HG03066 (cell line): Measurements from ENCODE around the gene IGF2R.
"Not testable (repeated sequence)": the region's sequence is repeated elsewhere in the genome, so short reads cannot be mapped to it uniquely, and the experiment has no call there.

Source experiments
- ATAC-seq: cut with Tn5 transposase; IDR thresholded peaks from one replicate; pipeline ENCODE4 v1.9.1; 2021; ENCODE audit warnings: low read depth; ENCODE audit not compliant: unreplicated experiment

The IGF2R gene

DNA sequence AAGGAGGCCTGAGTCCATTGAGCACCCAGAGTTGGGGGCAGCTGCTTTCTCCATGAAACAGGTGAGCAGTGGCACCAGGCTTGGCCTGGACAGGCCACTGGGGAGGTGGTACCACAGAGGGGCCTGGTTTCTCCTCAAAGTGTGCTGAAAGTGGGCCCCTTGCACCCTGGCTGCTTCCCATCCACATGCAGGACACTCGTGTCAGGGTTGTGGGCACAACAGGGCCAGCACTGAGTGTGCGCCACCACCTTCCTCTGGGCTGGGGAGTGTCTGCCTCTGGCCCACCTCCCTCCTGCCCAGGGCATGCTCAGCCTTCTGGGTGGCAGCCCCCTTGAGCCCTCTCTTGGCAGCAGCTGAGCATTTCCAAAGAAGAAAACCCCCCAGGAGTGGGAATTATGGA, 147.5 kb downstream of the IGF2R start:
- no peak for ATAC-seq

DNA sequence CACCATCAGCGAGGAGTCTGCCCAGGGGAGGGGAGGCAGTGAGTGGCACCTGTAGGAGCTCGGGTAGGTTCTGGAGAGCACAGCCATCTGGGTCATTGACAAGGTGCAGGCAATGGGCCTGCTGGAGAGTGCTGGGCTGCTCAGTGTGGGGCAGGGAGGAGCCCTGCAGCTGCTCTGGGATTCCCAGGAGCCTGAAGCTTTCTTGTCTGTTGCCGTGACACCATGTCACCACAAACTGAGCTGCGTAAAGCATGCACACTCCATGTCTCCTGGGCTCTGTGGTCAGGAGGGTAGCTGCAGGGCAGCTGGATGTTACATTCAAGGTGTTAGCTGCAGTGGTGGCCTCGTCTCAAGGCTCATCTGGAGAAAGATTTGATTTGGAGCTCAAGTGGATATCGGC, 148.3 kb downstream of the IGF2R start:
- no peak for ATAC-seq

DNA sequence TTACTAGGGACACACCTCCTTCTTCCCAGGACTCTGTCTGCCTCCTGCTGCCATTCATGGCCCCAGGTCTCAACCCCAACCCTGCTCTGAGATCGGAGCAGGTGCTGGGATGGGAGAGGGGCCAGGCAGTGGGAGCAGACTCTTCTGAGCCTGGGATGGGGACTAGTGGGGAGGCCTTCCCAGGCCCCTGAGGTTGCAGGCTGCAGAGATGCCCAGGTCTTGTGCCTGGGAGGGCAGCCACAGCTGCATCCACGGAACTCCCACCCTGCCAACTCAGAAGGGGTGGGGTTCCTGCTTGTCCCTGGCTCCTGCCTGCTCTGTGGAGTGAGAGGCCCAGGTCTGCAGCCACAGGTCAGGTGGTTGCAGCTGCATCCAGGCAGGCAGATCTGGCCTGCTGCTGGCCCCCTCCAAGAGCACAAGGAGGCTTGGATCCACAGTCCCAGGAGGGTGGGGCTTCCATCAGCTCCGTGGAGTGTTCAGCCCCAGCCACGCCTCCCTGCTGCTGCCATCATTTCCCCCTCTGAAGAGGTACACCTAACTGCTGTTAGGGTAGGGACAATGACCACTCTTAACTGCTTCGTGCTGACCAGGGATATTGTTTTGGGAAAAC, 149.8 kb downstream of the IGF2R start:
- ATAC-seq = no peak

DNA sequence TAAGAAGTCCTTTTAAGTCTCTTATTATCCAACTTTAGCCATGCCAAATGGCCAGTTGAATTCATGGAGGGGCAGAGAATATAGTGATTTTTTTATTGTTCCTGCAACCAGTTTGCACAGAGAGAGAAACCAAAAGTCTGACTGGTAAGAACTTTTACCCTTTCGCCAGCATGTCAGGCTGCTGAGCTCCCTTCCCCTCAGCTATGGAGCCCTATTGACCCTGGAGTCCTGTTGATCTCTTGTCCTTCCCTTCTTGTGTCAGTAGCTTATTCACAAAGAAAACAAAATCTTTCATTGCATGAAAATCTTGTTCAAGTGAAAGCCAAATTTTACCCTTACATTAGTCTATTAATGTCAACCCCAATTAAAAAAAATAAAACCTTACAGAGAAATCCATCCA, 151.2 kb downstream of the IGF2R start:
- ATAC-seq = no peak

DNA sequence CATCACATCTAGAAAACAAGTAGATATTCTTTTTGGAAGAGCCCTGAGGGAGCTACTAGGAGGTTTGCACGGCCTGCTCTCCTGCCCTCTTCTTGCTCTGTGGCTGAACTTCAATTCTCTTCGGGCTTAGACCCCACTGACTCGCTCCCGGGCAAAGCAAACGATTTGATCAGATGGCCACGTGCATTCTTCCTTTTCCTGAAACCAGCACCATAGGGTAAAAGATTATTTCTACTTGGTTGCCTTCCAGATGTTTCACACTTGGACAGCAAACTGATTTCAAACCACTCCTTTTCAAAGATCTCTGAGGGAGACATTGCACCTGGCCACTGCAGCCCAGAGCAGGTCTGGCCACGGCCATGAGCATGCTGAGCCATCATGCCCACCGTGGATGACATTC, 152.7 kb downstream of the IGF2R start, which contains the start of gene SLC22A1:
SLC22A1 (plus strand) TSS at position 258 of the 400 bp plus-strand sequence; CDS start at position 379, 121 bp downstream.
- ATAC-seq = no peak

DNA sequence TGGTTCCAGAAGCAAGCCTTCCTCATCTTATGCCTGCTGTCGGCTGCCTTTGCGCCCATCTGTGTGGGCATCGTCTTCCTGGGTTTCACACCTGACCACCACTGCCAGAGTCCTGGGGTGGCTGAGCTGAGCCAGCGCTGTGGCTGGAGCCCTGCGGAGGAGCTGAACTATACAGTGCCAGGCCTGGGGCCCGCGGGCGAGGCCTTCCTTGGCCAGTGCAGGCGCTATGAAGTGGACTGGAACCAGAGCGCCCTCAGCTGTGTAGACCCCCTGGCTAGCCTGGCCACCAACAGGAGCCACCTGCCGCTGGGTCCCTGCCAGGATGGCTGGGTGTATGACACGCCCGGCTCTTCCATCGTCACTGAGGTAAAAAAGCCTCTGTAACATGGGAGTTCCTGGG, 153.1 kb downstream of the IGF2R start:
- no peak for ATAC-seq

DNA sequence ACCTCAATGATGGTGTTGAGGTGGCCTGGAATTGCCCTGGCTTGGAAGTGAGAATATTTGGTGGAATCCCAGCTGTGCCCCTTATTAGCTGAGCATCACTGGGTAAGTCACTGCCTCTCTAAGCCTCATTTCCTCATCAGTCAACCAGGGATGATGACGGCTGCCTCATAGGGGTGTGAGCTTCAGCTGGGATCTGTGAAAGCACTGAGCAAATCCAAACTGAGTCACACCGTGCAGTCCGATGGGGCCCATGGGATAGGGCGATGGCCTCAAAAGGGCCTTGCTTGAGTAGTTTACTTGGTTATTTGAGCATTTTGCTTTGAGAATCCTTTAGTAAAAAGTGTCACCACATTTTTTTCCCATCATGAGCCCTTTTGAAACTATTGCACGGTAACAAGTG, 153.9 kb downstream of the IGF2R start:
- no peak for ATAC-seq

DNA sequence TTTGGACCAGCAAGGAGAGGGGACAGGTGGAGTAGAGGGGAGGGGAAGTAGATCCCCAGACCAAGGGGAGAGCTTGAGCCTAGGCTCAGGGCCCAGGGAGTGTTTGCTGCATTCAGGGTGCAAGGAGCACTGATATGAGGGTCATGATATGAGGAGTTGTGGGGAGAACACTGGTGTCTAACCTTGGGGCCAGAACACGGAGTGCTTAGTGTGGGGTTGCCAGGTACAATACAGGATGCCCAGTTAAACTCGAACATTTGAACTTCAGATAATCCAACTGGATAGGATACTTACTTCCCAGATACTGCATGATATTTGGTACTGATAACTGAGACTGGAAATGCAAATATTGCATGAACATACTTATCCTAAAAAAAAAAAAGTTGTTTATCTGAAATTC, 155.1 kb downstream of the IGF2R start:
- ATAC-seq = no peak

DNA sequence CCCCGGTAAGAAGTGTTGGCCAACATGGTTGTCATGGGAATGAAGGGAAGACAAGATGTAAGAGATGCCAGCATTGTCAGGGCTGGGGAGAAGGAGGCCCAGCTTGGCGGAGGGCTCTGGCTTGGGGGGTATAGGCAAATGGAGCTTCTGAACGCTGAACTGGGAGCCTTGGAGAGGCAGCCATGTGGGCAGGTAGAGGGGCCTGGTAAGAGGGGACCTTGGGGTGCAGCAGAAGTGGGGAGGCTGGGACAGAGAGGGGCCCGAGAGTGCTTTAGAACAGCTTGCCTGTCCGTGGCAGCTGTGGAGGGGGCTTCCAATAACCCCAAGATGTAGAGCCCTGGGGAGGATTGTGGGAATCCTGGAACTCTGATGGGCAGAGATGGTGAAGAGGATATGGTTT, 155.7 kb downstream of the IGF2R start:
- ATAC-seq = no peak

DNA sequence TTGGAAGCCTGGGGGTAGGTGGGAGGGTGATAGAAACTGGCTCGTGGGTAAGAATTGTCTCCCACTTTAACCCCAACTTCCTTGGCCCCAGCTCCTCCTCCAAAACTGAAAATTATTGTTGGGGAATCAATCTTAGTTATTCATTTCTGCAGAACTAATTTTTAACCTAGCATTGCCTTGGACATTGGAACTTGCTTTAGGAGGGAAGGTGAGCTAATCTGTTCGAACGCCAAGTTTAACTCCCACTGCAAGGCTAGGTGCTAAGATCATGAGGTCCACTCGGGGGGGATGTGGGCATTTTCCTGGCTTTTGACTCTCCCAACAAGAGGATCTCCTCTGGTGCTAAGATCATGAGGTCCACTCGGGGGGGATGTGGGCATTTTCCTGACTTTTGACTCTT, 156.2 kb downstream of the IGF2R start:
- ATAC-seq = not testable (repeated sequence)

DNA sequence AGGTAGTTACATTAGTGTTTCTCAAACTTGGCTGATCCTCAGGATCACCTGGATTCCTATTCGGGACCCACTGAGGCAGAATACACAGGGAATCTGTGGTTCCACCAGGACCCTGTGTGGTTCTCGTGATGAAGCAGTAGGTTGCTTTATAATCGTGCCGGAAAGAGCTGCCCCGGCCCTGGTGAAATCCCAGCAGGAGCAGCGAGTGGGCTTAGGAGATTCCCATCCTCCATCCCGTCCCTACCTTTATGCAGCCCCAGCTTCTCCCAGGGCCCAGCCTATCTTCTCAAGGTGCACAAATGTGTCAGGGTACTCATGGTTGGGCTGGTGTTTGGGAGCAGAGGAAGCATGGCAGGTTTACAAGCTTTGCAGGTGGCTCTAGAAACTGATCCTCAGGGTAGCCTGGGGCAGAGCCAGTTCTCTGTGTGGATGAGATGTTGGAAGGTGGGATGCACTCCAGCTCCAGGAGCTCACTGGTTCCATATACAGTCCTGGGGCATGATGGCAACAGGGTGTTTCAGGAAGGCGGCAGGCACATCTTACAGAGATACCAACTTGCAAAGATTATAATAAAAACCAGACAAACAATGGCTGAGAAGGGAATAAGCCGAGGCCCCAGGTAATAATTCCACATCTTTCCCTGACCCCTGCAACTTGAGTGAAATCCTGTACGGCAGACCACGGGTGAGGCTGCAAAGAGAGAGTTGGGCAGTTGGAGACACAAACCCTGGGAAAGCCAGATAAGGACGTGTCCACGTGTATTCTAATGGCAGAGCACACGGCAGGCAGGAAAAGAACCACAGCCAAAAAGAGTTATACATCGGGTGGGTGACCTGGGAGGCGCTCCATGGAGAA, 158.6 kb downstream of the IGF2R start:
- no peak for ATAC-seq

DNA sequence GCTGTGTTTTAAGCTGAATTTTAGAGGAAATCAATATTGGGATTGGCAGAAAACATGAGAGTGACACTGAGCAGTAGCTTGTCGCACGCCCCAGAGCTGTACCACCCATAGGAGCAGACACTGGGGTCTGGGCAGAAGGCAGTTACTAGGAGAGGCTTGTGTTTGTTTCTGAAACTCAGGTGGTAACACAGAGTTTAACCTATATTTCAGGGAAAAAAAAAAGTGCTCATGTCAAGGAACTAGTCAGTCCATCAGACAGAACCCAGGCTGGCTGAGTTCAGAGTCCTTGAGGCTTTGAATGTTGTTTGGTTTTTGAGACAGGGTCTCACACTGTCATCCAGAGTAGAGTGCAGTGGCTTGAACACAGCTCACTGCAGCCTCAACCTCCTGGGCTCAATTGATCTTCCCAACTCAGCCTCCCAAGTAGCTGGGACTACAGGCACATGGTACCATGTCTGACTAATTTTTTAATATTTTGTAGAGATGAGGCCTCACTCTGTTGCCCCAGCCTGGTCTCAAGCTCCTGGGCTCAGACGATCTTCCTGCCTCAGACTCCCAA, 159.3 kb downstream of the IGF2R start:
- ATAC-seq = no peak

DNA sequence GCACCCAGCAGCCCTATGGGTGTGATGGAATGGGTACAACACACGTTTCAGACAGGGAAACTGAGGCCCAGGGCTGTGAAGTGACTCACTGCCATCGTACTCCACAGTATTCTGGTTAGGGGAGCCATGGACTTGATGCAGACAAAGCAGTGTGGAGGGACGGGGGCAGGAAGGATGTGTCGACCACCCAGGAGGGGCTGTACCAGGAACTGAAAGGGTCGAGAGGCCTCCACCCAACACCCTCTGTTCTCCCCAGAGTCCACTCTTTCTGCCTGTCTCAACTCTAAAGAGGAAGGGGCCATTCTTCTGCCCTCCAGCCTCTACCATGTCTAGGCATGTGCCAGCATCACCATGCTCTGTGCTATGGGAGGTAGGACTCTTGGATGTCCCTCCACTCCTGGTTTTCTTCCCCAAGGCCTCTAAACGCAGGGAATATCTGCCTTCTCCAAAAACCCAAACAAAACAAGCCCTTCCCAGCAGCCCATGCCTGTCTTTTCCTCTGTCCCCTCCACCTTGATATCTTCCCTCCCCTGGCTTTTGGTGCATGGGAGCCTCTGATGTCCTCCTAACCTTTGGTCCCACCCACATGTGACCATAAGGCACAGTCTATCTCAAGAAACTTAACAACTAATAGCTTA, 160.1 kb downstream of the IGF2R start:
- no peak for ATAC-seq

DNA sequence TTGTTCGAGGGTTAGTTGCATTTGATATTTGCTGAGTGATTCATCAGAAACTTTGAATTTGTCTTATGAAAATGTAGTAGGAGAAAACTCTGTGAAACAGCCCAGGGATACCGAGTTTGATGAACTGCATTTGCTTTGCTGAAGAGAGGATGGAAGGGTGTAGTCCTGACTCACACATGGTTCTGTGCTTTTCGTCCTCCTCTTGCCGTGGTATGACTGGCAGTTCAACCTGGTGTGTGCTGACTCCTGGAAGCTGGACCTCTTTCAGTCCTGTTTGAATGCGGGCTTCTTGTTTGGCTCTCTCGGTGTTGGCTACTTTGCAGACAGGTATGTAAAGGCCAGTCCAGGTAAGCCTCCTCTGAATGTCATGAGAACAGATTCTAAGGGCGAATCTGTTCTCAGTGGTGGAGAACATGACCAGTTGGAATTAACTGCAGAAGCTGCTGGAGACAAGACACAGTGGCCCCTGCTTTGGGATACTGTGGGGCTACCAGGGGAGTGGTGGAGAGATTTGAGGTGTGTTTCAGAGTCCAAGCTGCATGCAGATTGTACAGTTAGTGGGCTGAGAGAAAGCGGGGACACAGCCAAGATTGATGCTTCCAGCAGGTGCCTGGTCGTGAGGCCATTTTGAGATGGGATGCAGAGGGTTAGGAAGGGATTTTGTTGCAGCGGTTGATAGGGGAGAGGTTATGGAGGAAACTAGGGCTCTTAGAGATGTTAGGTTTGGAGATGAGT, 161.2 kb downstream of the IGF2R start:
- ATAC-seq = no peak

DNA sequence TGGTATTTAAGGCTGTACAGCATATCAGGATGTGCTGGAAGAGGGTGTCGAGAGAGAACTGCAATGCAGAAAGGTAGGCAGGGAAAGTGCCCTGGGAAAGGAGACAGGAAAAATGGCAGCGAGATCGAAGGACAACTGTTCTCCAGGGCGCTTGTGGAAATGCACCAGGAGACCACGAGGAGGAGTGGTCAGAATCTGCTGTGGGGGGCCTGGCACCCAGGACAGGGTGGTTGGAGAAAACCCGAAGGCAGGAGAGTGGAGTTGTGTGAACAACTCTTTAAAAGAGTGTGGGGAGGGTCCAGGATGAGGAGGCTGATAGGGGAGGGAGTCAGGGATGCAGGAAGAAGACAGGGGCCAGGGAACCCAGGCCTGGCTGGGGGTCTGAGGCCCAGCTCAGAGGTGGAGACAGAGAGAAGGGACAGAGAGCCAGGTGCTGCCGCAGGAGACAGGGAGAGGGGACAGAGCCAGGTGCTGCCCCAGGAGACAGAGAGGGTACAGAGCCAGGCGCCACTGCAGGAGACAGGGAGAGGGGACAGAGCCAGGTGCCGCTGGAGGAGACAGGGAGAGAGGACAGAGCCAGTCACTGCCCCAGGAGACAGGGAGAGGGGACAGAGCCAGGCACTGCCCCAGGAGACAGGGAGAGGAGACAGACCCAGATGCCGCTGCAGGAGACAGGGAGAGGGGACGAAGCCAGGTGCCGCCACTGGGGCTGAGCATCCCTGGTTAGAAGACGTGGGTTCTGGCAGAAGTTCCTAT, 162.0 kb downstream of the IGF2R start:
- ATAC-seq = no peak

DNA sequence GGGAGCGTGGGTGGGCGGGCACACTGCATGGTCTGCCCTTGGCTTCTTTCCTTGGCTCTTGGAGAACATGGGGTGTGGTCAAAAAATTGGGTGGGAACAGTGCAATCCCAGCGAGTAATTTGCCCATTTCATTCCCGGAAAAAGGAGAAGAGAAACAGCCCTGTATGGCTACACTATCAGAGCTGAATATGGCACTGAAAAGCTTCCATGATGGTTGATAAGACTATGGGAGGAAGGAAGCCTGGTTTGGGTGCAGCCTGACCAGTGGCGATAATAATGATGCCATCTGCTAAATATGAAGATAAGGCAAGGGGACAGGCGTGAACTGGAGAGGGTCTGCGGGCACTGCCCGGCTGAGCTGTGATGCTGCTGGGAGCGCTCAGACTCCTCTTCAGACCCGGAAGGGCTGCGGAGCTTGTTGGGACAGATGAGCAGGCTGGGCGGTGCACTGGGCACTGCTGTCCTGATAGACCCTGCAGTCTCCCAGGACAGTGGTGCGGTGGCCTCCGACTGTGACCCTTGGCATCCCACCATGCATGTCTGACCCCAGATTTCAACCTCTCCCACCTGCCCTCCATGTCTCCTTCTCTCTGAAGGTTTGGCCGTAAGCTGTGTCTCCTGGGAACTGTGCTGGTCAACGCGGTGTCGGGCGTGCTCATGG, 162.9 kb downstream of the IGF2R start:
- no peak for ATAC-seq

DNA sequence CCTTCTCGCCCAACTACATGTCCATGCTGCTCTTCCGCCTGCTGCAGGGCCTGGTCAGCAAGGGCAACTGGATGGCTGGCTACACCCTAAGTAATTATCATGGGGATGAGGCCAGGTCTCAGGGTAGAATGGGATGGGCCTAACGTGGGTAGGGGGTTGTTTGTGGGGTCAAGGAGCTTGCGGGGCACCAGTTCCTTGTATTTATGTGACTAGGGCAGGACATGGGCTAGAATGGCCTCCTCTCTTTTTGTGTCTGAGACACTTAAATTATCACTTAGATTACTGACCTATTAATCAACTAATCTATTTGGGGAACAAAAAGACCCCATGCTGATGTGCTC, 163.4 kb downstream of the IGF2R start:
- no peak for ATAC-seq

DNA sequence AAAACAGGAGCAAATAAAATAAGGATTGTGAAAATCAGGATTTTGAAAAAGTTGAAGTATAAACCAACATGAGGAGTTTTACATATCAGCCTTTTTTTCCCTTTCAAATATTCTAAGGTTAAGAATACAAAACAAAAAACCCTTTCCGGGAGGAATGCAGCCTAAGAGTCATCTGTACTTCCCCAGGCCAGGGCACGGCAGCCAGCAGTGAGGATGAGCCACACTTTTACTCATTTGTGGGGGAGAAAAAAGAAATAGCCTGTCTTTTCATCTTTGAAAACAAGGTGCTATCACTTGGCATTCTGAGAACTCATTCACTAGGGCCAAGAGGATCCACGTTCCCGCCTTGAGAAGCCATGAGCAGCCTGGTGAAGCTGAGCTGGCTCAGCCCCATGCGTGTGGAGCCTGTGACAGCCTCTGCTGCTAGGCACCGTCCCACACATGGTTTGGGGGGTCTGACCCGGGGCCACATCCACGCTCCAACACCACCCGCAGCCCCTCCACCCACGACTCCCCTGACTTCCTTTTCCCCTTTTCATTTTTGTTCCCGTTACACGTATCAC, 164.0 kb downstream of the IGF2R start:
- ATAC-seq = no peak
